ENCODE results near the gene HTR3A. TPM values are rescaled to one million over a fixed set of nuclear protein-coding genes. Genes with fewer than 3 reads are reported as not detected.
A peak's percentile ranks its signal among the peaks of the same experiment; 100 is the strongest.

Gene HTR3A
- total and polyA plus RNA-seq, 9 of the 15 experiments (the other 6 are each of a cell fraction or from before 2014, with no cell fraction given): not detected

GRCh38 chr11:113991170-113991569, 16.3 kb downstream of the HTR3A start (continued):
- TF ChIP-seq SMARCB1 (IDR thresholded peaks at IDR 0.05; ENCODE audit: insufficient read length, low read depth) (no peak), FUS (optimal IDR thresholded peaks at IDR 0.05; ENCODE audit: low read depth, low read length) (no peak), ZNF778 (CRISPR knock-in tag; IDR thresholded peaks at IDR 0.05) (no peak), CXXC5 (CRISPR knock-in tag; IDR thresholded peaks at IDR 0.05) (no peak), EHMT2 (IDR thresholded peaks at IDR 0.05) (peak; percentile 97), ZNF12 (CRISPR knock-in tag; IDR thresholded peaks at IDR 0.05) (no peak), ZNF316 (IDR thresholded peaks at IDR 0.05) (no peak)

- H3K9me1 ChIP-seq (ENCODE audit: control insufficient read depth, insufficient read depth, low read length): no peaks in the 10 kb centered on the region
- H3K27ac ChIP-seq (ENCODE audit: extremely low read depth, low read depth, low read length): no peak overlapping the region
- H3K4me3 ChIP-seq: no peak overlapping the region
- ChIA-PET POLR2A (no interaction called here), CTCF (ENCODE audit: low intra/inter-chr PET ratio) (no interaction called here)
- ATAC-seq (no peak), FAIRE-seq (no peak), DNase-seq (ENCODE audit: extremely low read depth in 1 of 4, low spot score in 3 of 4) (no peak)
- intact Hi-C loops (cut with micrococcal nuclease): loop anchor here (5.0 to 10.0 kb wide), 3 partner anchors 95 to 770 kb away; no protein-coding TSS in a partner anchor
- H3K9me3 ChIP-seq (replicated peaks; ENCODE audit: control insufficient read depth, insufficient read depth, low read depth, low read length): no peaks in the 10 kb centered on the region
- no peak overlapping the region for H2AFZ ChIP-seq (ENCODE audit: low read depth, low read length)
- H3K79me2 ChIP-seq (ENCODE audit: control insufficient read depth, insufficient read depth, low read length): no peaks in the 10 kb centered on the region
- peaks cover 0 to 17% of the 10 kb centered on the region in 2 experiments; a peak in 3 of 5 replicates for H3K27me3 ChIP-seq (ENCODE audit: control insufficient read depth in 2 of 2, insufficient read depth in 2 of 2, low read length in 2 of 2)
- TF ChIP-seq TGIF2 (CRISPR knock-in tag; IDR thresholded peaks at IDR 0.05): no peak
- under 1% methylated on average over 7 of the region's 7 CpGs for WGBS (ENCODE audit: insufficient coverage, low coverage, missing lambda C conversion rate)
- in situ Hi-C loops (cut with MboI): no loop called here
- H4K20me1 ChIP-seq (replicated peaks; ENCODE audit: control insufficient read depth, insufficient read depth, low read length): peaks cover 17% of the 10 kb centered on the region; the same call in 1 of the 2 replicates
- no TSS peak for BruUV-seq (replicated peaks)
- no peak overlapping the region for H3K9ac ChIP-seq (ENCODE audit: insufficient read depth in 1 of 2, low read depth in 2 of 2, low read length in 2 of 2)
- no peak overlapping the region for H3K4me2 ChIP-seq (ENCODE audit: insufficient read depth, low read length)
- H3K4me1 ChIP-seq (replicated peaks in 1 of 2; ENCODE audit: control insufficient read depth in 2 of 2, insufficient read depth in 2 of 2, low read length in 2 of 2): no peaks in the 10 kb centered on the region
- H3K36me3 ChIP-seq (ENCODE audit: control insufficient read depth, insufficient read depth, low read length): no peaks in the 10 kb centered on the region
Observed at GRCh38 chr11:113991718-113992458, 17.0 kb downstream of the HTR3A start.
